Amniotic stem cell (primary cell): ENCODE data around the gene MIA3.
A peak's percentile ranks its signal among the peaks of the same experiment; 100 is the strongest.
"Not testable (repeated sequence)": the region's sequence is repeated elsewhere in the genome, so short reads cannot be mapped to it uniquely, and the experiment has no call there.

Source experiments
- DNase-seq: peaks from one replicate; lab custom pipeline; 2025; lab: John Stamatoyannopoulos, UW

MIA3 gene

DNA sequence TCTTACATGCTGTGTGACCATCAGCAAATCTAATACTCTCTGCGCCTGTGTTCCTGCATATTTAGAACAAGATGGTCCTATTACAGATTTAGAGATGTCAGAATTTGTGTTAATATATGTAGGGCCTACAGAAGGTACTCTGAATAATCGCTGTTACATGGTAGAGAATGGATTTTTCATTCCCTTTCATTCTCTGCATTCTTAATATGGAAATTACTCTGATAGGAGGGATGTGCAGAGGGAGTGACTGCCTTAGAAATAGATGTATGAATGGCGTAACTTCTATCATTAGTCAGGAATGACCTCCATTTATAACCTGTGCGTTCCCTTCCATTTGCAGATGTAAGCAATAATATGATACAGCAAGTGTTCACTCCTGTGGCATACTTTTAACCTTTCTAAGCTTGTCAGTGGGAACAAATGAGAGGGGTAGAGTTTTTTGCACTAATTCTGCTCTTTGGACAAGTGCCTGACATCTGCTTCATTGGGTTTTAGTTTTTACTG lies 45.6 kb downstream of the MIA3 start:
- DNase-seq: no peak

DNA sequence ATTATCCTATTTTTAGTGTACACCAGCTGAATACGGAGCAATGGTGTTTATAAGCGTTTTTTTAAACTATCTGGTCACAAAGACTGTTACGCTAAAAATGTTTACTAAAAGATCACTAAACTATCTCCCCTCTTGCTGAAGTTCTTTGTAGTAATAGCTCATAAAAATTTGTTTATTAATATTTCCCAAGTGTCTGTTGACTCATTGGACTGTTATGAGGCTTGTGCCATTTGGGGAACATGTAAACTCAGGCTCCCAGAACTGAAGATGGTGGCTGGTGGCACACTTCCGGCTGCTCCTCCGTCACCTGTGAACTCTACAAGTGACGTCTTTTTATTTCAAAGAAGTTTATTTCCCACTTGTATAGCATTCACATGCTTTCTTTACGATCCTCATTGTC lies 48.1 kb downstream of the MIA3 start:
- DNase-seq: no peak

DNA sequence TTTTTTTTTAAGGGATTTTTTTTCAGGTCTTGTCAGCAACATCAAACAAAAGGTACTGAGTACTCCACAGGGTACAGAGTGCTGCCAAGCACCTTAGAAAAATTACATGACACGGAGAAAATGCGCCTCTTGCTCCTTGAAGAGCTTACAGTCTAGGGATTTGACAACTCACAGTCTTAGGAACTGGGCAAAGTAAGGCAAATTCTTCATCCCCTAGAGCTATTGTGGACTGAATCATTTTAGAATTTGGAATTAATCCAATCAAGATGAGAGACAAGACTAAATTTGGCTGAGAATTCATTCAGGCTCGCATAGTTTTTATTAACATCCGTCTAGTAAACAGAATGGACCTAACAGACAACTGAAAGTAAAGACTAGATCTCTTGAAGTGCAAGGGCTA lies 50.3 kb downstream of the MIA3 start:
- not testable (repeated sequence) for DNase-seq

DNA sequence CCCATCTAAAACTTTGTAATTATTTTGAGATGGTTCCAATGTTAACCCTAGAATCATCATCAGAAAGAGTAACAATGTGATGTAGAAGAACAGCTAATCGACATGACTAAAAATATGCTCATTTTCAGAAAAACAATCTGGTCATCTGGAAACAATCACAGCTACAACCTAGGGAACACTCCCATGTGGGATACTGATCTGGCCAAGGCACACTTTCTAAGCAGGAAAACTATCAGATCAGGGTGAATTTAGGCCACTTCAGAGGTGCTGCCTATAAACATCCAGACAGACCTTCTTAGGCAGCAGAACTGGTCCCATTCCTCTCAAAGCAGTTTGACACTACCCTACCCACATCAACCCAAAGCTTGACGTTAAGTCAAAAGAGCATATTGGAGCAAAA lies 51.2 kb downstream of the MIA3 start:
- DNase-seq: not testable (repeated sequence)

DNA sequence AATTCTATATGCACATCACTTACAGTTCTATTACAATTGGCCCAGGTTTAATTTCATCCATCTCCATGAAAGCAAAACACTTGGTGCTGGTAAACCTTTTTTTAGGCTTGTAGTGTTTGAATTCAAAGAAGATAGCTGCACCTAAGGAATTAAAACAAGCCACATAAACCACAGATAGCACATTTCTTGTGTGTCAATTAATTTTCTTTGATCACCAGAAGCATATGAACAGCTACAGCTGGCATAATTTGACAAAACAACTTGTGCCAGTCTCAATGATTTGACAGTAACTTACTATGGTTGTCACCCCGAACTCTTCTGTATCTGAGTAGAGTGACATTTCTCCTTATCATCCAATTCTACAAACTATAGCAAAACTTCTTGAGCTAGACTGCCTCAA lies 52.2 kb downstream of the MIA3 start:
- no peak for DNase-seq

DNA sequence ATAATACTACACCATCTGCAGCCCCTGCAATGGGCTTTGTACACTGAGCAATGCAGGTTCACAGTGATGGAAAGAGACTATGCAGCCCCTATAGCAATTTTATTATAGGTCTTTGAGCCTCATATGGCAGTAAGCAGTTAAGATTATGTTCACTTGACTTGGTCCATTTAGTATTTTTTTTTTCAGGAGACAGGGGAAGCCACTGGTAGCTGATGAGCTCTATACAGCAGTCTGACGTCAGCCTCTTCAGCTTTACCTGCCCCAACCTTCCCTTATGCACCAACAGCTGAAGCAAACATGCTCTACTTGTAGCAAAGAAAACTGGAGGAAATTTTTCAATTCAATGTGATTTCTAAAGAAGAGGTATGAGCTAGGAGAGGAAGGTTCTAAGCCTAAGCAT lies 62.2 kb downstream of the MIA3 start:
- DNase-seq: no peak

DNA sequence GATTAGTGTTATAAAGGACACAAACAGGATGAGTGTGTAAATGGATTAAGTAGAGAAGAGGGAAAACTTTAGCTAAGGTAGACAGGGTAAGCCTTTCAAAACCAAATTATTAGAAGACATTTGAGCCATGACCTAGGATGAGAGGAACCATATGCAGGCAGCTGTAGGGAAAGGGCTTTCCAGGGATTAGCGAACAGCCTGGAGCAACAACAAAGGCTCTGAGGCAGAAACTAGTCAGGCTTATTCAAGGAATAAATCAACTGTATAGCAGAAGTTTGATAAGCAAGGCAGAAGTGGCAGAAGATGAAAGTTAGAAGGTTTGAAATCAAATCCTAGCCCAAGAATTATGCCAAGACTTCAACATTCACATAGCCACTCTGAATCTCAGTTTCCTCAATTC lies 73.1 kb downstream of the MIA3 start:
- DNase-seq: no peak

DNA sequence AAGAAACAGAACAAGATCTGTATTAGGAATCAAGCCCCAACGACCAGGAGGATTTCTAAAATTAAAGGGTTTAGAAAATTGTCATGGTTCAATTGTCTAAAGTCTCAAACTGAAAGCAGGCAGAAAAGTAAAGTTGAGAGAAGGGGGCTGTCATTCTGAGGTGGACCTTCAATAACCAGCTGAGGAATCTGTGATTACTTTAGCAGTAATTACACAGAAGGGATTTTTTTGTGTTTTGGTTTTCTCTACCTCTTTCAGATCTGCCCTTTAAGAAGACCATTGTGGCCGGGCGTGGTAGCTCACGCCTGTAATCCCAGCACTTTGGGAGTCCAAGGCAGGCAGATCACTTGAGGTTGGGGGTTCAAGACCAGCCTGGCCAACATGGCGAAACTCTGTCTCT lies 77.0 kb downstream of the MIA3 start:
- DNase-seq: no peak

DNA sequence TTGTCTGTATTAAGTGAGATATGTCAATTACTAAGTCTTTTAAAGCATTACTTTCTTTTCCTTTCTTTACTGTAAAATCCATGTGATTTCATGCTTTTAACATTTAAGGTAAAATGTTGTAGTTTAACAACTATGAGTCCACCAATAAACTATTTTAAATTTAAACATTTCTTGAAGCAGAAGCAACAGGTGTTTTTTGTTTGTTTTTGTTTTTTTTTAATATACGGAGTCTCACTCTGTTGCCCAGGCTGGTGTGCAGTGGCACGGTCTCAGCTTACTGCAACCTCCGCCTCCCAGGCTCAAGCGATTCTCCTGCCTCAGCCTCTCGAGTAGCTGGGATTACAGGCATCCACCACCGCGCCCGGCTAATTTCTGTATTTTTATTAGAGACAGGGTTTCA lies 78.8 kb downstream of the MIA3 start:
- no peak for DNase-seq

DNA sequence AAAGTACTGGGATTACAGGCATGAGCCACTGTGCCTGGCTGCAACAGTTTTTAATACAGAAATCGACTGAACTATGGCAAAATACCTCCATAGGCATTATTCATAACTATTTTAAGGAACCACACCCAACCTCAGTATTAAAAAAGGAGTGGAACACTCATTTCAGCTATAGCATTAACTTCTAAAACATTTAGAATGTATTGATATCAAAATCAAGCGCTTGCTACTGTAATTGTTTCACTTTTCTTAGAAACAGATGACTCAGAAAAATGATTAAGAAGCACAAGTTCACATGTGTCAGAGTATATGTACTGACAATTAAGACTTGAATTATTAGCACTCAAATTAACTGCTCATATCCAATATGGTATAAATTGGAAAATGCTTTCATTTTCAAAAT lies 79.3 kb downstream of the MIA3 start:
- no peak for DNase-seq

DNA sequence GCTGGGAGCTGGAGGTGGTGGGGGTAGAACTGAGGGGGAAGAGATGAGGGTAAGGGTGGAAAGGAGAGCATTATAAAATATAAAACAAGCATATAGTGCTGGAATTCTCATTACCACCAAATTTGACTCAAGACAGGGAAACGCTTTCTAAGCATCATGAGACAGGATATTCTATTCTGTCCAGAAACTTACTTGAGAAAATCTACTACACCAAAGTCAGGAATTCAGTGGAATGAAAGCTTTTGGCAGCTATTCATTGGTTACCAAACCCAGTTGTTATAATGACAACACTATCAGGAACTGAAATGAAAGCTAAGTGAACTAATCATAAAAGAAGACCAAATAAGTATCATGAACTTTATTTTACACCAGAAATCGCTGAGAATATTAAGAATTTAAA lies 79.9 kb downstream of the MIA3 start:
- no peak for DNase-seq

DNA sequence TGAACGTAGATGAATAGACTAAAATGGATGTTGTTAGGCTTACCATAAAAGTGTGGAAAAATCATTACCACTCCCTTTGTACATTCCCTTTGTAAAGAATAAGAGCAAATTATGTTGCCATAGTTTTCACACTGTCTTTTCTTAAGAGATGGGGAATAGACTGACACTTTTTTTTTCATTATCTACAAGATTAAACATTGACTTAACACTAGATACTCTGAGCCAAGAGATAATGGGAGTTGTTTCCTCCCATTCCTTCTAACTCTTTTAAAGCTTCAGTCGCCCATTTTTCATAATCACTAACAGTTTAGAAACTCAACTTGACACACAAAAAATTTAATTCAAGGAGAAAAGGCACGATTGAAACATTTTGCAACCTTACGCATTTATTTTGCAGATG lies 84.3 kb downstream of the MIA3 start:
- no peak for DNase-seq

DNA sequence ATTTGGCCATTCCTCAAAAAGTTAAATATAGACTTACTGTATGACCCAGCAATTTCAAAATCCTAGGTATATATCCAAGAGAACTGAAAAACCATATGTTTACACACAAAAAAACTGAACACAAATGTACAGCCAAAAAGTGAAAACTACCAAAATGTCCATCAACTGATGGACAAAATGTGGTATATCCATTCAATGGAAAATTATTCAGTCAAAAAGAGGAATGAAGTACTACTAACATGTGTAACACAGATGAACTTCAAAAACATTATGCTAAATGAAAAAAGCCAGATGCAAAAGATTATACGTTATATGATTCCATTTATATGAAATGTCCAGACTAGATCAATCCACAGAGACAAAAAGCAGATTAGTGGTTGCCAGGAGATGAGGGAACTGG lies 86.4 kb downstream of the MIA3 start:
- DNase-seq: no peak

DNA sequence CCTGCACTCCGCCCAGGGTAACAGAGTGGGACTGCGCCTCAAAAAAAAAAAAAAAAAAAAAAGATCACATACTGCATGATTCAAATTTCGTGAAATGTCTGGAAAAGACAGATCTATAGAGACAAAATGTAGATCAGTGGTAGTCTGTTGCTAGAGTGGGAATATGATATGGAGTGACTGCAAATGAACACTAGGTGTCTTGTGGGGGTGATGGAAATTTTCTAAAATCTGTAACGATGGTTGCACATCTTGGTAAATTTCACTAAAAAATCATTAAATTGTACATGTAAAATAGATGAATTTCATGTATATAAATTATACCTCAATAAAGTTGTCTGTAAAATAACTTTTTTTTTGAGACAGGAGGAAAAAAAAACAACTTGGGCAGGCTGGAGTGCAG lies 88.9 kb downstream of the MIA3 start:
- no peak for DNase-seq

DNA sequence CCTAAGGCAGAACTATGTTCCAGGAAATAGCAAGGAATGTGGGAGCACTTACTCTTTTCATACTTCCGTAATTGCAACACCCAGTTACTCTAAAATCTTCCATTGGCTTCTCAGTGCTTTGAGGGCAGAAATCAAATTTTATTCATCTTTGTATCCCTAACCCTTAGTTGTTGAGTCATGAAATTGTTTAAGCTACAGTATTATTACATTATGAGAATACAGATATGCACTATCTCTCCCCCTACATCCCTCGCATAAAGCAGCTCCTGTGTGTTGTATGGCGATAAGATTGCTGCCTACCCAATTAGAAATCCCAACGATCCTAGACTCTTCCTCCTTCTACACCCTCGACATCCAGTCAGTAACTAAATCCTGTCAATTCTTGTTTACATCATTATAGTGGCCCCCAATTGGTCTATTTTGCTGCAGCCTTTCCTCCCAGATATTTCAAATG lies 91.8 kb downstream of the MIA3 start:
- no peak for DNase-seq

DNA sequence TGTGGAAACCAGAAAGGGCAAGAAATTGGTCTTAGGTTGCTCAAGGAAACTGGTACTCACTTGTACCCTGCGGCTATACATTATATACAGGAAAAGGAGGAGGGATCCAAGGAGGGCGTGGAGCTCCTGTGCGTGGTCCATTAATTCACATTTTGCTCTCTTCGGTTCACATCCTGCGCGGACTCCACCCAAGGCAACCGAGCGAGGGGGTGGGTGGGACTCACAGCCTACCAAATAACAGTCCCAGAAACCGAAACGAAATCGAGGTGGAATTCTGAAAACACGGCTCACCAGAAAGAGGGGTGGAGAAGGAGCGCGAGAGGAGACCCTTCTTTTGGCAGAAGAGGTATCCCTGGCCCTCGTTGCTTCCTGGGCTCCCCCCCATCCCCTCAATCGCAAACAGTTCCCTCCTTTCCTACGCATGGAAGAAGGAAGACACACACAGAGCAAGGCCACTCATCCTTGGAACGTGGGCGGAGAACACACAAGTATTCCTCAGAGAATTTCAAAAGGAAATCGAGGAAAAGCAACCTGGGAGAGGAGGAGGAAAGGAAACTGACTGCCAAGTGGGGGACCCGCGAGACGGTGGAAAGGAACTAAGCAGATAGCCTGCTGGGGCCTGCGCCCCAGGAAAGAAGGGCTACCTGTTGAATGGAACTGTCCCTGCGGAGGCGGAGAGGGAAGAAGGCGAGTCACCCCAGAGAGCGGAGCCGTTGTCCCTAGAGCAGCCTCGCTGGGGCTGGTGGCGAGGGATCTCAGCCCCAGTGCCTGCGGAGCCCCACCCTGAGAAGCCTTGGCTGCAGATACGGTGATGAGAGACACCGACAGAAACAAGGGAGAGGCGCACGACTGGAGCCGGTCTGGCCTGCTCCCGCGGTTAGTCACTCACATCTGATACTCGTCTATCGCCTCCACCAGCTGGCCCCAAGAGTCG lies 93.7 kb downstream of the MIA3 start:
- peak; percentile 56 for DNase-seq

DNA sequence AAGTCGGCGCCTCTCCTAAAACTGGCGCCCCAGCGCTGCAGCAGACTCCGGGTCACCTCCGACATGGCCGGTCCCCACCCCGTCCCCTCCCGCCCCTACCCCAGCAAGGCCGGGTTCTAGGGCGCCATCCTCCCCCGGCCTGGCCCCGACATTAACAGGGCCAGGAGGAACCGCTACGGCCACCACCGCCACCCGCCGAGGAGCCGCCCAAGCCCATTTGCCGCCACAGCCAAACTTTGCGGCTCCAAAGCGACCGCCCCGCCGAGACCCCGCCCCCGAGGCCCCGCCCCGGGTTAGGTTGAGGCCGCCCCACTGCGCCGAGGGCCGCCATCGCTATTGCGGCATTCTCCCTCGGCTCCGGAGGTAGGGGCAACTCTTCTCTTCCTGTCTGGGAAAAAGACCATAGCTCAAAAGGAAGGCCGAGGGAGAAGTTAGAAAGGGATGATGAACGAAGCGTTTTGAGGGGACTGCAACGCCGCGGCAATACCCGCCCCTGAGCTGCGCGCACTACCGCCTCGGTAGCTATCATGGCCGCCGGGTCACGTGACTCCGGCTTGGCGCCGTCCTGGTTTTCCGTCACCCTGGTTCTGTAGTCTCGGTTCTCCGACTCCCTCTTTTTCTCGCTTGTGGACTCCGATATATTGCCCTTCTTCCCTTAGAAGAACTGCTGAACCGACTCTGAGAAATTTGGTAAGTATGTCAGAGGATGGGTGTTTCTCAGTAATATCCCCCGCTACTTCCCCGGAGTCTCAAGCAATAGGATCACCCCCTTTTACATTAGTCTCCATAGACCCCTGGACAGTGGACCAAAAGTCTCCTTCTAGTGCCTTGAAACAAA lies 94.6 kb downstream of the MIA3 start, which contains the start of the genes AIDA and BROX:
AIDA (minus strand) TSS at position 239 of the 838 bp plus-strand sequence; CDS start at position 65, 174 bp downstream.
BROX (plus strand) TSS at position 312 of the 838 bp plus-strand sequence. CDS start 3,136 bp downstream, outside the sequence.
- DNase-seq: peak; percentile 65

DNA sequence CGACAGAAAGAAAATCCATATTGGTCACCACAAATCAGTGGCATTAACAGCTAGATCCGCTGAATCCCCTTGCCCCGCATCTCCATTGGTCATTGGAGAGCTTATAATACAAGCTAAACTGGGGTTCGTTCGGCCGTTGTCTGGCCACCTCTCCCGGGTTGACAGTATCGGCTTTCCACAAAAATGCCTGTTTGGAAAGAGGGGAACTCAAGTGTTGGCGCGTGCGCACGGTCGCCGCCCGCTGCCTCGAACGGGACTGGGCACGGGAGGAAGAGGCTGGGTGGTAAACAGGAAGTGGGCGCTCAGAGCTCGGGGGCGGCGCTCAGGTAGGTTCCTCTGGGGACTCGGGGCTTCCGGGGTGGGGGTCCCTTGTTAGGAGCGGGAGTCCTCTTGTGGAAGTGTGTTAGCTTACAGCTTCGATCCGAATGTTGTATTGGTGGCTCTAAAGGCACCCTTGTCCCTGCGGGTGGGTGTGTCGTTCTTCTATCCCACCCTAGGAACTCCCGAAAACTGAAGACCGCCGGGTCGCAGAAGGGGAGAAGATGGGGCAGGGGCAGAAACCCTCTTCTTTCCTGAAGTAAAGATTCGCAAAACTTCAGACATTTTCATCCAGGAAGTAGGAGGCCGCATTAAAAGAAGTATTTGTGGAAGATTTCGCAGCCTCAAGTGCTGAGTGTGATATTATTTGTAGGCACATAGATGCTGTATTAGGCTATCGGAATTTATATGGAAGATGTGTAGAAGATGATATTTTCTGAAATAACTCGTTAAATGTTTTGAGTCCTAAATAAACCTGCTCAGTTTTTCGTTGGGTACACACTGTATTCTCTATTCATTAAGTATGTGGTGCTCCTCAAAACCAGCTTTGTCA lies 95.4 kb downstream of the MIA3 start:
- DNase-seq: peak; percentile 94

DNA sequence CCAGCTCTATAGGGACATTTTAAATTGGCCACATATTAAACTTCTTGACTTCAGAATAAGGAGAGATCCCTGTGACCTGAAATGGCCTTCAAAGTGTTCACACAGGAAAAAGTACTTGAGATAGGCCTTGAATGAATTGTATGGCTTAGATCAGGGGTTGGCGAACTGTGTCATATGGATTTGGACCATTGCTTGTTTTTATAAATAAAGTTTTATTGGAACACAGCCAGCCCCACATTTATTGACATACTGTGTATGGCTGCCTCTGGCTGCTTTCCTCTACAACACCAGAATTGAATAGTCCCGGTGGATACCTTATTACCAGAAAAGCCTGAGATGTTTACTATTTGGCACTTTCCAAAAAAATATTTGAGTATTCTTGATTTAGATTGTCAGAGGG lies 98.5 kb downstream of the MIA3 start:
- DNase-seq: no peak
